Ishikawa (cell line): ENCODE results near the gene EPAS1.

ENCODE experiments used
- CEBPB ChIP-seq: IDR thresholded peaks from 2 replicates; pipeline ENCODE4 v1.6.1; 2012
- CREB1 ChIP-seq: IDR thresholded peaks from 2 replicates; pipeline ENCODE4 v1.6.1; 2012; ENCODE audit warnings: low read depth
- EGR1 ChIP-seq: IDR thresholded peaks from 2 replicates; pipeline ENCODE4 v1.6.1; 2012
- EP300 ChIP-seq: IDR thresholded peaks from 2 replicates; pipeline ENCODE4 v1.6.1; 2012; ENCODE audit warnings: borderline replicate concordance
- FOXM1 ChIP-seq: IDR thresholded peaks from 2 replicates; pipeline ENCODE4 v1.6.1; 2012; ENCODE audit warnings: low read depth, borderline replicate concordance
- NFIC ChIP-seq: IDR thresholded peaks from 2 replicates; pipeline ENCODE4 v1.6.1; 2012
- RAD21 ChIP-seq: IDR thresholded peaks from 2 replicates; pipeline ENCODE4 v1.6.1; 2012; ENCODE audit warnings: low read depth
- TAF1 ChIP-seq: IDR thresholded peaks from 2 replicates; pipeline ENCODE4 v1.6.1; 2012; ENCODE audit warnings: low read depth, mild to moderate bottlenecking
- TCF12 ChIP-seq: IDR thresholded peaks from 2 replicates; pipeline ENCODE4 v1.6.1; 2012; ENCODE audit warnings: low read depth
- TEAD4 ChIP-seq: IDR thresholded peaks from 2 replicates; pipeline ENCODE4 v1.6.1; 2012
- YY1 ChIP-seq: IDR thresholded peaks from 2 replicates; pipeline ENCODE4 v1.6.1; 2012; ENCODE audit warnings: low read depth
- ZBTB7A ChIP-seq: IDR thresholded peaks from 2 replicates; pipeline ENCODE4 v1.6.1; 2012; ENCODE audit warnings: low read depth
- TF ChIP-seq, protein P1 (sequence below): IDR thresholded peaks from 2 replicates; pipeline ENCODE4 v1.6.1; 2012
- TF ChIP-seq, protein P2 (sequence below): IDR thresholded peaks from 2 replicates; pipeline ENCODE4 v1.6.1; 2012; ENCODE audit warnings: low read depth, mild to moderate bottlenecking
- TF ChIP-seq, protein P3 (sequence below): IDR thresholded peaks from 2 replicates; pipeline ENCODE4 v1.6.1; 2012

The EPAS1 gene

DNA sequence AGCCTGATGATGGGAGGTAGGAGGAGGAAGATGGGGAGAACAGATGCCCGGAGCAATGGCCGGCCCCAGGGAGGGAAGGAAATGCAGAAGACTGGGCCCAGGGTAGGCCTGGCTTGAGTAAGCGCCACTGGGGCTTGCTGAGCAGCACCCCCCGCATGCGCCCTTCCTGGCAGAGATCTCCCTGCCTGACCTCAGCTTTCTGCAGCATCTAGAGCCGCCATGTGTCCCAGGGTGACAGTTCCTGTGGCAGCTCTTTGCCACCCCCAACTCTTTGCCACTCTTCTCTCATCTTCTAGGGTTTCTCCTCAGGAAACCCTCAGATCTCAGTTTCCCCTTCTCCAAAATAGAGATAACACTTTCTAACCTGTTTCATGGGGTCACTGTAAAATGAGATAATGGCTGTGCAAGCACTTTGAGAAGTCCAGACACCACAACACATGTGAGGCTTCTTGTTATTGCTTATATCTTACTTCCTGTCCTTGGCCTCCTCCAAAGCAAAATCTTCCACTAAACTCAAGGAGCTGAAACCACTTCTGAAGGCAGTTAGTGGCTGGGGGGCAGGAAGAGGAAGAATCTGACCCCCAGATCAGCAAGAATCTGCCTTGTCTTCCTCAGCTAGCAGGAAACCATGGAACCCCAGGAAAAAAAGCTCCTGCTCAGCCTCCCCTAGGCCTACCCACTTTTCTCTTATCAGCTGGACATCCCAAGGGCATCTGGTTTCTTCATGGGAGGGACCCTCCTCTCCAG, 64.9 kb downstream of the EPAS1 start:
- TF ChIP-seq CEBPB (no peak), NFIC (no peak), CREB1 (no peak), EGR1 (no peak), TEAD4 (no peak), TCF12 (no peak), FOXM1 (no peak)
- TF ChIP-seq, protein P1, sequence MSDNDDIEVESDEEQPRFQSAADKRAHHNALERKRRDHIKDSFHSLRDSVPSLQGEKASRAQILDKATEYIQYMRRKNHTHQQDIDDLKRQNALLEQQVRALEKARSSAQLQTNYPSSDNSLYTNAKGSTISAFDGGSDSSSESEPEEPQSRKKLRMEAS, result no peak
- TF ChIP-seq, protein P2, sequence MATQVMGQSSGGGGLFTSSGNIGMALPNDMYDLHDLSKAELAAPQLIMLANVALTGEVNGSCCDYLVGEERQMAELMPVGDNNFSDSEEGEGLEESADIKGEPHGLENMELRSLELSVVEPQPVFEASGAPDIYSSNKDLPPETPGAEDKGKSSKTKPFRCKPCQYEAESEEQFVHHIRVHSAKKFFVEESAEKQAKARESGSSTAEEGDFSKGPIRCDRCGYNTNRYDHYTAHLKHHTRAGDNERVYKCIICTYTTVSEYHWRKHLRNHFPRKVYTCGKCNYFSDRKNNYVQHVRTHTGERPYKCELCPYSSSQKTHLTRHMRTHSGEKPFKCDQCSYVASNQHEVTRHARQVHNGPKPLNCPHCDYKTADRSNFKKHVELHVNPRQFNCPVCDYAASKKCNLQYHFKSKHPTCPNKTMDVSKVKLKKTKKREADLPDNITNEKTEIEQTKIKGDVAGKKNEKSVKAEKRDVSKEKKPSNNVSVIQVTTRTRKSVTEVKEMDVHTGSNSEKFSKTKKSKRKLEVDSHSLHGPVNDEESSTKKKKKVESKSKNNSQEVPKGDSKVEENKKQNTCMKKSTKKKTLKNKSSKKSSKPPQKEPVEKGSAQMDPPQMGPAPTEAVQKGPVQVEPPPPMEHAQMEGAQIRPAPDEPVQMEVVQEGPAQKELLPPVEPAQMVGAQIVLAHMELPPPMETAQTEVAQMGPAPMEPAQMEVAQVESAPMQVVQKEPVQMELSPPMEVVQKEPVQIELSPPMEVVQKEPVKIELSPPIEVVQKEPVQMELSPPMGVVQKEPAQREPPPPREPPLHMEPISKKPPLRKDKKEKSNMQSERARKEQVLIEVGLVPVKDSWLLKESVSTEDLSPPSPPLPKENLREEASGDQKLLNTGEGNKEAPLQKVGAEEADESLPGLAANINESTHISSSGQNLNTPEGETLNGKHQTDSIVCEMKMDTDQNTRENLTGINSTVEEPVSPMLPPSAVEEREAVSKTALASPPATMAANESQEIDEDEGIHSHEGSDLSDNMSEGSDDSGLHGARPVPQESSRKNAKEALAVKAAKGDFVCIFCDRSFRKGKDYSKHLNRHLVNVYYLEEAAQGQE, result no peak

DNA sequence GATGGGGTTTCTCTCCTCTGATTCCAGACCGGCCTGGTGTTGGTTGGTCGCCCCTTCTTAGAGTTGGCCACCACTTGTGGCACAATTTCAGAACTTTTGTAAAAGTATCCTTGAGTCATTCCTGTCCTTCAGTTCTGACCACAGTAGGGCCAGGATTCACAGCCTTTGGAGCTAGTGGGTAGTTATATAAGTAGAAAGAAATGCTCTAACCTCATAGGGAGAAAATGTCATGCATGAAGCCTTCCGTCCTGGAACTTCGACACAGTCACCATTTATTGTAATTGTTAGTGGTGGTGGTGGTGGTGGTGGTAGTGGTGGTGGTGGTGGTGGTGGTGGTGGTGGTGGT, 65.4 kb downstream of the EPAS1 start:
- TF ChIP-seq RAD21, result no peak
- TF ChIP-seq, protein P1, result no peak
- no peak for TF ChIP-seq TAF1
- TF ChIP-seq ZBTB7A, result no peak
- no peak for TF ChIP-seq NFIC
- no peak for TF ChIP-seq CEBPB
- no peak for TF ChIP-seq EP300
- TF ChIP-seq TCF12, result no peak
- no peak for TF ChIP-seq TEAD4
- TF ChIP-seq YY1, result no peak
- TF ChIP-seq FOXM1, result no peak
- no peak for TF ChIP-seq CREB1
- TF ChIP-seq EGR1, result no peak
- TF ChIP-seq, protein P2, result no peak
- TF ChIP-seq, protein P3, sequence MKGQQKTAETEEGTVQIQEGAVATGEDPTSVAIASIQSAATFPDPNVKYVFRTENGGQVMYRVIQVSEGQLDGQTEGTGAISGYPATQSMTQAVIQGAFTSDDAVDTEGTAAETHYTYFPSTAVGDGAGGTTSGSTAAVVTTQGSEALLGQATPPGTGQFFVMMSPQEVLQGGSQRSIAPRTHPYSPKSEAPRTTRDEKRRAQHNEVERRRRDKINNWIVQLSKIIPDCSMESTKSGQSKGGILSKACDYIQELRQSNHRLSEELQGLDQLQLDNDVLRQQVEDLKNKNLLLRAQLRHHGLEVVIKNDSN, result no peak

DNA sequence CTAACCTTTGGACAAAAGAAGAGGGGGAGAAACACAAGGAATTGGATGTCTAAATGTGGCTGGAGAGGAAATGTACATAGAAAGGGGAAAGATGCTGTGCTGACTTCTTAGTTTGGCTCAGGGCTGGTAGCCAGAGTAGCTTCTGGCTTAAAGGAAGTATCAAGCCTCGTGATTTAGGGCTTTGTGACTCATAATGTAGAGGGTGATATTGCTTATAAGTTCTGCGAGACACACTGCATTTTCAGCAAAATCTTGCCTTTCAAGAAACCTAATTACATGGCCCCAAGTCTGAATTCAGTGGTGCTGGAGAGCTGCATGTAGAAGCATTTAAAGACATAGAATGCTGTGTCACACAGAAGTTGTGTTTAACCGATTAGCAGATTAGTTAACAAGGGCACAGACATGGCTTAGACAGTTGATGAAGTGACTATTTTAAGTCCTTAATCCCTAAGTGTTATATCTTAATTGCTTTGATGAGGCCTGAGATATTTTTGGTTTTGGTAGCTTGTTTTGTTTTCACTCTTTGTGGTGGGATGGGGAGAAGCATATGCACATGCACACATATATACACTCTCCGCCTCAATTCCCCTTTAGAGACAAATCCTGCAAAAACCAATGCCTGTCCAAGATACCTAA, 66.4 kb downstream of the EPAS1 start:
- TF ChIP-seq, protein P3, result no peak
- TF ChIP-seq TAF1 (no peak), EGR1 (no peak), TEAD4 (no peak), YY1 (no peak), RAD21 (no peak), CREB1 (no peak), FOXM1 (no peak), TCF12 (no peak), NFIC (no peak), EP300 (no peak), ZBTB7A (no peak), CEBPB (no peak)
- TF ChIP-seq, protein P2, result no peak
- TF ChIP-seq, protein P1, result no peak
